GM12878 (cell line): Measurements from ENCODE around the gene OR10H4. TPM values are rescaled to one million over a fixed set of nuclear protein-coding genes. Genes with fewer than 3 reads are reported as not detected.
"Not testable (repeated sequence)": the region's sequence is repeated elsewhere in the genome, so short reads cannot be mapped to it uniquely, and the experiment has no call there.

Experiments
- ATAC-seq: fragments of 200-7000 bp; cut with Tn5 transposase; 3 replicates; pipeline ENCODE4 v1.9.1; 2020; ENCODE audit warnings: mild to moderate bottlenecking, moderate library complexity
- BruUV-seq: library from RNA; stranded (reverse); fragments of 400-500 nt; replicated peaks from 2 replicates; lab custom pipeline; 2021; lab: Mats Ljungman, UMichigan
- CTCF ChIA-PET: fragments of 300-600 bp; sonication (Branson Sonifier 250); formaldehyde crosslinking; extraction: SDS; loops from one replicate; lab custom pipeline; 2021; ENCODE audit warnings: inconsistent platforms; lab: Yijun Ruan, JAX
- POLR2A ChIA-PET: fragments of 350-600 bp; formaldehyde crosslinking; extraction: SDS; loops from one replicate; lab custom pipeline; 2021; ENCODE audit warnings: inconsistent platforms; lab: Charles Lee
- RAD21 ChIA-PET: fragments of 300-600 bp; sonication (Branson Sonifier 250); formaldehyde crosslinking; loops from one replicate; lab custom pipeline; 2023; ENCODE audit warnings: antibody characterized with exemption; ENCODE audit not compliant: unreplicated experiment; lab: Charles Lee
- SMC1A ChIA-PET: fragments of 300-600 bp; sonication (Branson Sonifier 250); formaldehyde crosslinking; loops from one replicate; lab custom pipeline; 2023; ENCODE audit not compliant: unreplicated experiment, uncharacterized antibody; lab: Charles Lee
- DNase-seq: peaks from one replicate; pipeline ENCODE4 v3.0.0-alpha.2; 2011; ENCODE audit warnings: low read depth, low spot score
- FAIRE-seq: peaks from 3 replicates; lab custom pipeline; 2011; peaks lifted over from hg19 to GRCh38; lab: Jason Lieb, UNC
- H2AFZ ChIP-seq: 2 replicates; pipeline ENCODE4 v1.6.0; 2011; ENCODE audit warnings: low read depth, low read length, control low read depth; ENCODE audit not compliant: control insufficient read depth
- H3K27ac ChIP-seq: 2 replicates; pipeline ENCODE4 v1.5.1; 2011; ENCODE audit warnings: control low read depth; ENCODE audit not compliant: control insufficient read depth, insufficient read depth
- H3K27me3 ChIP-seq, 2 experiments: replicated peaks in 1 of 2; 2 replicates each; pipeline versions ENCODE4 v1.6.0 to v1.6.1; 2011; ENCODE audit warnings: low read length in 1 of 2; ENCODE audit not compliant: control insufficient read depth in 2 of 2, insufficient read depth in 2 of 2
- H3K36me3 ChIP-seq, 2 experiments: 2 replicates each; pipeline ENCODE4 v1.5.1; 2011; ENCODE audit warnings: low read length in 1 of 2; ENCODE audit not compliant: control insufficient read depth in 2 of 2, insufficient read depth in 2 of 2
- H3K4me1 ChIP-seq: 2 replicates; pipeline ENCODE4 v1.6.1; 2011; ENCODE audit warnings: mild to moderate bottlenecking, low read length, moderate library complexity, mixed read lengths; ENCODE audit not compliant: control insufficient read depth, insufficient read depth
- H3K4me2 ChIP-seq: 2 replicates; pipeline ENCODE4 v1.6.0; 2011; ENCODE audit warnings: control low read depth; ENCODE audit not compliant: control insufficient read depth, insufficient read depth
- H3K4me3 ChIP-seq: fragments of 200-600 bp; sonication (generic); 2 replicates; pipeline ENCODE4 v1.5.1; 2016
- H3K79me2 ChIP-seq: 2 replicates; pipeline ENCODE4 v1.6.0; 2011; ENCODE audit warnings: low read length; ENCODE audit not compliant: control insufficient read depth, insufficient read depth
- H3K9ac ChIP-seq: 2 replicates; pipeline ENCODE4 v1.8.0; 2011; ENCODE audit warnings: low read length, control low read depth, mixed read lengths; ENCODE audit not compliant: control insufficient read depth, insufficient read depth
- H3K9me3 ChIP-seq: replicated peaks from 3 replicates; pipeline ENCODE4 v1.5.1; 2011; ENCODE audit warnings: mild to moderate bottlenecking, low read length; ENCODE audit not compliant: control insufficient read depth, insufficient read depth
- H4K20me1 ChIP-seq: 2 replicates; pipeline ENCODE4 v1.6.0; 2011; ENCODE audit not compliant: control insufficient read depth, insufficient read depth
- GATAD2B ChIP-seq: fragments of 450-650 bp; conservative IDR thresholded peaks from 2 replicates; pipeline ENCODE4 v1.6.1; 2017; ENCODE audit warnings: low read depth, mild to moderate bottlenecking, moderate library complexity
- JUNB ChIP-seq: IDR thresholded peaks from 2 replicates; pipeline ENCODE4 v1.6.1; 2016; ENCODE audit warnings: antibody characterized with exemption, mild to moderate bottlenecking
- MTA3 ChIP-seq: IDR thresholded peaks from 2 replicates; pipeline ENCODE4 v1.6.1; 2012; ENCODE audit warnings: low read length, inconsistent platforms, borderline replicate concordance
- SKIL ChIP-seq: fragments of 450-650 bp; IDR thresholded peaks from 2 replicates; pipeline ENCODE4 v1.6.1; 2017; ENCODE audit warnings: mild to moderate bottlenecking, low read depth, inconsistent platforms; ENCODE audit not compliant: poor library complexity, severe bottlenecking
- TCF3 ChIP-seq: IDR thresholded peaks from 2 replicates; pipeline ENCODE4 v1.6.1; 2012; ENCODE audit warnings: low read depth, mild to moderate bottlenecking, low read length, borderline replicate concordance; ENCODE audit not compliant: insufficient read depth
- ZBTB11 ChIP-seq: fragments of 450-650 bp; formaldehyde crosslinking; IDR thresholded peaks from 2 replicates; pipeline ENCODE4 v1.5.0; 2022; ENCODE audit warnings: mild to moderate bottlenecking, missing genetic modification characterization
- WGBS: methylation state at CpG from one replicate; pipeline ENCODE4 v1.1.6; 2016; ENCODE audit warnings: low lambda C conversion rate; ENCODE audit not compliant: insufficient replicate concordance, insufficient coverage; ENCODE audit errors: missing lambda C conversion rate; 5-methylcytosine and 5-hydroxymethylcytosine counted together
- in situ Hi-C: fragments of 300-500 bp; cut with MboI; formaldehyde crosslinking; loops from 9 replicates; pipeline ENCODE4 v1.14.3; 2018; ENCODE audit warnings: mixed read lengths
- intact Hi-C: fragments of 100-400 bp; cut with micrococcal nuclease; formaldehyde crosslinking; loops from one replicate; pipeline ENCODE4 v1.14.2; 2022; ENCODE audit not compliant: unreplicated experiment
- polyA plus RNA-seq, 11 experiments: library from polyadenylated mRNA; depleted of rRNA in 4 of 11; unstranded in 6 of 11; stranded (reverse) in 5 of 11; fragments of >200 nt; fragmentation: Nextera tagmentation in 4 of 11; fragmentation: Illumina TruSeq in 1 of 11; extraction: Ambion mirVana in 4 of 11; extraction: Trizol in 1 of 11; gene quantifications; 1 replicate in 1 of 11; 2 replicates in 10 of 11; pipeline versions ENCODE4 v1.2.1 to v1.2.3, GENCODE V29; 2011 to 2016; ENCODE audit warnings: inconsistent platforms in 2 of 11, missing spikeins in 2 of 11, low read depth in 1 of 11
- total RNA-seq, 4 experiments: library from RNA; depleted of rRNA in 3 of 4; stranded (reverse); fragments of >200 nt in 3 of 4; fragmentation: Illumina TruSeq in 1 of 4; extraction: Trizol in 1 of 4; gene quantifications; 2 replicates each; pipeline versions ENCODE4 v1.2.1 to v1.2.3, GENCODE V29; 2013 to 2021
- TF ChIP-seq, protein P1 (sequence below): fragments of 450-650 bp; IDR thresholded peaks from 2 replicates; pipeline ENCODE4 v1.6.1; 2016; ENCODE audit warnings: mild to moderate bottlenecking

Gene OR10H4
- total and polyA plus RNA-seq, 10 of the 15 experiments (the other 5 are each of a cell fraction or from before 2014, with no cell fraction given) = not detected

- no peak for TF ChIP-seq MTA3
Observed at GRCh38 chr19:15928321-15928720, 20.5 kb upstream of the OR10H4 start (continued).

GRCh38 chr19:15933761-15934331 lies 15.0 kb upstream of the OR10H4 start:
- H3K9ac ChIP-seq, SMC1A ChIA-PET, FAIRE-seq: not testable (repeated sequence)

GRCh38 chr19:15934332-15935078 lies 14.3 kb upstream of the OR10H4 start, which contains the start of gene CYP4F11:
Gene CYP4F11, minus strand, starts transcription at chr19:15934529. Its CDS starts 121 bp downstream, at chr19:15934408.
- H3K4me2 ChIP-seq = no peak within 1 kb of the TSS
- DNase-seq (no peak), FAIRE-seq (no peak), ATAC-seq (no peak)
- 14% methylated on average over 10 of the region's 10 CpGs for WGBS
- in situ Hi-C loops = no loop called here
- no peaks in the 10 kb centered on the region for H3K36me3 ChIP-seq
- H4K20me1 ChIP-seq = no peaks in the 10 kb centered on the region
- H3K9ac ChIP-seq = no peak within 1 kb of the TSS
- H3K79me2 ChIP-seq = no peaks in the 10 kb centered on the region
- ChIA-PET POLR2A (no interaction called here), SMC1A (no interaction called here), CTCF (no interaction called here), RAD21 (no interaction called here)
- H2AFZ ChIP-seq = no peak within 1 kb of the TSS
- H3K4me1 ChIP-seq = no peaks in the 10 kb centered on the region
- H3K27ac ChIP-seq = no peak within 1 kb of the TSS
- no peaks in the 10 kb centered on the region; a peak in 1 of 4 replicates for H3K27me3 ChIP-seq
- H3K4me3 ChIP-seq = no peak within 1 kb of the TSS
- H3K9me3 ChIP-seq = no peaks in the 10 kb centered on the region; the same call in 2 of the 3 replicates
- no TSS peak for BruUV-seq
- intact Hi-C loops = no loop called here
- no peak for TF ChIP-seq TCF3
- TF ChIP-seq SKIL = no peak
- TF ChIP-seq, protein P1, sequence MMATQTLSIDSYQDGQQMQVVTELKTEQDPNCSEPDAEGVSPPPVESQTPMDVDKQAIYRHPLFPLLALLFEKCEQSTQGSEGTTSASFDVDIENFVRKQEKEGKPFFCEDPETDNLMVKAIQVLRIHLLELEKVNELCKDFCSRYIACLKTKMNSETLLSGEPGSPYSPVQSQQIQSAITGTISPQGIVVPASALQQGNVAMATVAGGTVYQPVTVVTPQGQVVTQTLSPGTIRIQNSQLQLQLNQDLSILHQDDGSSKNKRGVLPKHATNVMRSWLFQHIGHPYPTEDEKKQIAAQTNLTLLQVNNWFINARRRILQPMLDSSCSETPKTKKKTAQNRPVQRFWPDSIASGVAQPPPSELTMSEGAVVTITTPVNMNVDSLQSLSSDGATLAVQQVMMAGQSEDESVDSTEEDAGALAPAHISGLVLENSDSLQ = no peak
- no peak for TF ChIP-seq ZBTB11 (CRISPR knock-in tag)
- TF ChIP-seq GATAD2B = no peak

More at GRCh38 chr19:15933761-15934331, 15.0 kb upstream of the OR10H4 start:
- H2AFZ ChIP-seq, H3K4me1 ChIP-seq, POLR2A ChIA-PET, DNase-seq, H3K4me3 ChIP-seq, H4K20me1 ChIP-seq, CTCF ChIA-PET, RAD21 ChIA-PET, H3K27ac ChIP-seq, H3K27me3 ChIP-seq, intact Hi-C loops, BruUV-seq, H3K4me2 ChIP-seq, H3K9me3 ChIP-seq, in situ Hi-C loops, ATAC-seq, H3K79me2 ChIP-seq, H3K36me3 ChIP-seq: not testable (repeated sequence)
- WGBS = 61% methylated on average over 11 of the region's 12 CpGs
- peak; percentile 14; the same call in 1 of the 2 replicates for TF ChIP-seq JUNB
